Stimulated activated naive B cell treated with anti-CD40 and anti-IgM and Interleukin-4, amounts not matched to agents 10 μg/mL and 1 μg/mL and 100 μg/mL, for 72 hours (primary cell): ENCODE measurements around the gene CRYBA2.

Source experiments
- ATAC-seq, 2 donors: fragments of 150-1000 bp; cut with Tn5 transposase; replicated peaks; 2 replicates each; pipeline ENCODE4 v1.10.0; 2021; ENCODE audit warnings: moderate library complexity in 1 of 2
- DNase-seq: peaks from one replicate; pipeline ENCODE4 v3.0.0; 2021
- H3K27ac Mint-ChIP-seq: one replicate; pipeline ENCODE4 v1.8.0; 2022; ENCODE audit warnings: mild to moderate bottlenecking, mixed read lengths
- H3K27me3 Mint-ChIP-seq, 2 donors: one replicate each; pipeline ENCODE4 v1.8.0; 2022; ENCODE audit warnings: mixed read lengths in 2 of 2
- H3K36me3 Mint-ChIP-seq, 2 donors: one replicate each; pipeline ENCODE4 v1.8.0; 2022; ENCODE audit warnings: mixed read lengths in 2 of 2, mild to moderate bottlenecking in 1 of 2
- H3K4me1 Mint-ChIP-seq, 2 donors: one replicate each; pipeline ENCODE4 v1.8.0; 2022; ENCODE audit warnings: mixed read lengths in 2 of 2, mild to moderate bottlenecking in 1 of 2
- H3K4me3 Mint-ChIP-seq, 2 donors: one replicate each; pipeline ENCODE4 v1.8.0; 2022; ENCODE audit warnings: mild to moderate bottlenecking in 2 of 2, mixed read lengths in 2 of 2, moderate library complexity in 1 of 2
- H3K9me3 Mint-ChIP-seq, 2 donors: one replicate each; pipeline ENCODE4 v1.8.0; 2022; ENCODE audit warnings: mixed read lengths in 2 of 2, mild to moderate bottlenecking in 1 of 2

CRYBA2 gene

DNA sequence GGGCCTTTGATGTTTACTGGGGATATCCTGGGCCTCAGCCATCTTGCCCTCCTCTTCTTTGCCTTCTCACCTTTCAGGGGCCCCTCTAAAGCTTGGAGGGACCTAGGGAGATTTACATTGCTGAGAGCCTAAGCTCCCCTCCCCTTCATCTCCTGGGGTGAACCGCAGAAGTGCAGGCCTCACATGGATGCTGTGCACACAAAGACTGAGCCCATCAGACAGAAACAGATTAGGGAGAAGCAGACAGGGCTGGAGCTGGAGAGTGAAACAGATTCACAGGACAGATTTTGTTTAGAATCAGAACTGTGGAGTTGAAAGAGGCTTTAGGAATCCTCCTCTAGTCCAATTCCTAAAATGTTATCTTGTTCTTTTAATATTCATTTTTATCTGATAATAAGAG is 37.2 kb downstream of the CRYBA2 start:
- ATAC-seq (no peak), DNase-seq (no peak)
- Mint-ChIP-seq H3K27ac (no peak overlapping the region), H3K4me1 (peaks cover 7 to 14% of the 10 kb centered on the region in 2 donors), H3K27me3 (peaks cover 58 to 91% of the 10 kb centered on the region in 2 donors), H3K4me3 (no peak overlapping the region), H3K9me3 (no peaks in the 10 kb centered on the region), H3K36me3 (no peaks in the 10 kb centered on the region)

DNA sequence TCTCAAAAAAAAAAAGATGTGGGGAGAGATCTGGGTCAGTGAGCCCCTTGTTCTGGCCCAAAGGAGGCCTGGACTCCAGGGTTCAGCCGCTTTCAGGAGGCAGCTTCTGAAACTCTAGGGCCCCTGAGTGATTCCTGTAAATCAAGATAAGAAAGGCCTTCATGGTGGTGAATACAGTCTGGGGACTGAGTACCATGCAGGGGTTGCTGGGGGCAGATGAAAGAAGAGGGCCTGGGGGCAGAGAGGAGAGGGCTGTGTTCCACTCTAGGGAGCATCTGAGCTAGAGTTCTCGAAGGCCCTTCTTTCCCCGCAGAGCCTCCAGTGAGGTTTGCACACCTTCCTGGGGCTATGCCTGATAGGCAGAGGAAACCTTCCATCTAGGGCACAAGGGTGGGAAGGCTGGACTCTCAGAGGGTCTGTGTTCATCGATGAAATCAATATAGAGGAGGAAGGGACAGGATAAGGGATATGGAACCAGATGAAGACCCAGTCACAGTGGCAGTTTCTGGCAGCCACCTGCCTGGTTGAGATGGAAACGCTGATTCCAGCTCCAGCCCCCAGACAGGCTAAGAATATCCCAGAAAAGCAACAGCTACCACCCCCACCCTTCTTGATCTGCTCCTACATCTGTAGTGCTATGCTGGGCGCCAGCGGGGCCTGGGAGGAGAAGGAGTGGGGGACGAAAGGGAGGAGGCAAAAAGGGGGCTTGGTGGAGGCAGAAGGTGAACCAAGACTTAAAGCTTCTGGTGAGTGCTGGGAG is 38.5 kb downstream of the CRYBA2 start:
- ATAC-seq (no peak), DNase-seq (no peak)
- Mint-ChIP-seq H3K4me3 (no peak overlapping the region), H3K36me3 (no peaks in the 10 kb centered on the region), H3K27me3 (peaks cover 57 to 89% of the 10 kb centered on the region in 2 donors), H3K4me1 (peaks cover 4 to 6% of the 10 kb centered on the region in 2 donors), H3K9me3 (peaks cover 0 to 2% of the 10 kb centered on the region in 2 donors), H3K27ac (no peak overlapping the region)

DNA sequence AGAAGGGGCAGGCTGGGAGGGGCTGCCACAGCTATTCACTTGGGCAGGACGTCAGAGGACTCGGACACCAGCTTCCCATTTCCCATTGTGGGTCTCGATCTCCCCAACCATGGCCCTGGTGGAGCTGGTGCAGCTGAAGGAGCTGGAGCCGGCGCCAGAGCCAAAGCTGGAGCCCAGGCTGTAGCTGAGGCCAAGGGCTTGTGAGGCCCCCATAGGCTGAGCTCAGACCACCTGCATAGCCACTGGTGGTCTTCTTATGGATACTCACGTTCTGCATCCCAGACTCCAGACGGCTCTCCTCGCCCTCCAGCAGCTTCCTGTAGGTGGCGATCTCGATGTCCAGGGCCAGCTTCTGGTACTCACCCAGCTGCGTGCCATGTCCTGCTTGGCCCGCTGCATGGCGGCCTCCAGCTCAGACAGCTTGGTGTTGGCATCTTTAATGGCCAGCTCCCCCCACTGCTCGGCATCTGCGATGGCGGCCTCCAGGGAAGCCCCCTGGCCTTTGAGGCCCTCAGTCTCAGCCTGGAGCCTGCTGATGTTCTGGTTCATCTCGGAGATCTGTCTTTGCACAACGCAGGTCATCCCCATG is 39.8 kb downstream of the CRYBA2 start:
- Mint-ChIP-seq H3K4me1 (no peaks in the 10 kb centered on the region), H3K27me3 (peaks cover 47 to 77% of the 10 kb centered on the region in 2 donors), H3K27ac (no peak overlapping the region), H3K9me3 (peaks cover 0 to 2% of the 10 kb centered on the region in 2 donors), H3K36me3 (no peaks in the 10 kb centered on the region), H3K4me3 (no peak overlapping the region)
- ATAC-seq (no peak), DNase-seq (no peak)

DNA sequence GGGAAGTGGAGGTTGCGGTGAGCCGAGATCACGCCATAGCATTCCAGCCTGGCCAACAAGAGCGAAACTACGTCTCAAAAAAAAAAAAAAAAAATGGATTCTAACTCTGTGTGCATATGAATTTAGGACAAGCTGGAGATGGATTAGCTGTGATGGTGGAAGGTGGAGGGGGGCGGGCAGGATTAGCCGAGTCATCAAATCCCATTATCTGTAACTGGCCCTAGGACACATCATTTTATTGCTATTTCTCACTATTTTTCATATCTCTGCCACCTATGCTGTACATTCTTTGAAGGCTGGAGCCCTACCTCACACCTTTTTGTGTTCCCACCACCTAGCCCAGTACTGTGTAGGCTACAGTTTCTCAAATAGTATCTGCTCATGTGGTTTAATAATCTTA is 41.1 kb downstream of the CRYBA2 start:
- DNase-seq, result no peak
- ATAC-seq, result no peak
- Mint-ChIP-seq H3K36me3 (no peaks in the 10 kb centered on the region), H3K4me3 (no peak overlapping the region), H3K27me3 (peaks cover 38 to 64% of the 10 kb centered on the region in 2 donors), H3K9me3 (peaks cover 0 to 2% of the 10 kb centered on the region in 2 donors), H3K4me1 (no peaks in the 10 kb centered on the region), H3K27ac (no peak overlapping the region)

DNA sequence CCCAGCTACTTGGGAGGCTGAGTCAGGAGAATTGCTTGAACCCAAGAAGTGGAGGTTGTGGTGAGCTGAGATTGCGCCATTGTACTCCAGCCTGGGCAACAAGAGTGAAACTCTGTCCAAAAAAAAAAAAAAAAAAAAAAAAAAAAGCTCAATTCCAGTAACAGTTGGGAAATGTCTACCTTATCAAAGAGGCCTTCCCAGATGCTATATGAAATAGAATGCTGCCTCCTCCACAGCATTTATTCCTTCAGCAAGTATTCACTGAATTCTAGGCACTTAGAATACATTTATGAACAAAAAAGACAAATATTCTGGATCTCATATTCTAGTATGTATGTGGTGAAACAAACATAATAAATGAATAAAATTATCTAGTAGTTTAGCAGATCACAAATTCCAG is 46.6 kb downstream of the CRYBA2 start:
- no peak overlapping the region for H3K4me3 Mint-ChIP-seq
- DNase-seq (no peak), ATAC-seq (no peak)
- H3K27ac Mint-ChIP-seq, result no peak overlapping the region
- H3K9me3 Mint-ChIP-seq, result peaks cover 0 to 2% of the 10 kb centered on the region in 2 donors
- no peaks in the 10 kb centered on the region for H3K4me1 Mint-ChIP-seq
- no peaks in the 10 kb centered on the region for H3K36me3 Mint-ChIP-seq
- peaks cover 41 to 48% of the 10 kb centered on the region in 2 donors for H3K27me3 Mint-ChIP-seq

DNA sequence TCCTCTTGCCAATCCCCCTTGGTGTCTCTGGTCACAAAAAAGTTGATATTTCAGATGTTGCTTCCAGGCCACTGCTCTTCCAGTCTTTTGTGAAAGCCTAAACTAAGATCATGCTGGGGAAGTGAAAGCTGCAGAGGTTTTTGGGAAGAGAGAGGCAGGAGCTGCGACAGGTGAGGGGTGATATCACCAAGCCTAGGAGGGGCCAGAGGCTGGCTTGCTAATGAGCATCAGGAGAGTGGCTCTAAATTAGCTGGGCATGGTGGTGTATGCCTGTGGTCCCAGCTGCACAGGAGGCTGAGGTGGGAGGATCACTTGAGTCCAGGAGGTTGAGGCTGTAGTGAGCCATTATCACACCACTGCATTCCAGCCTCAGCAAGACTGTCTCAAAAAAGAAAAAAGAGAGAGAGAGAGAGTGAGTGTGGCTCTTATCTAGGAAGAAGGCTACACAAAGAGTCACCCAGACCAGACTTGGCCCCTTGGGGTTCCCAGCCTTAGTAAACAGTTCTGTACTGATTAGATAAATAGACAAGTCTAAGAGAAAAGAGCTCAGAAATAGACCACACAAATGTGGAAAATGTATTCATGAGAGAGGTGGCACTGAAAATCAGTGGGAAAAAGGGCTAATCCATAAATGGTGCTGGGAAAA is 48.3 kb downstream of the CRYBA2 start:
- Mint-ChIP-seq H3K4me1 (no peaks in the 10 kb centered on the region), H3K36me3 (no peaks in the 10 kb centered on the region), H3K27ac (no peak overlapping the region), H3K9me3 (no peaks in the 10 kb centered on the region), H3K4me3 (no peak overlapping the region), H3K27me3 (peaks cover 39 to 44% of the 10 kb centered on the region in 2 donors)
- no peak for ATAC-seq
- no peak for DNase-seq
